Neuronal stem cell (in vitro differentiated cells): ENCODE data around the gene TEPSIN.

Experiments used
- DNase-seq: peaks from one replicate; pipeline ENCODE4 v3.0.0-alpha.2; 2013; ENCODE audit warnings: low spot score
- H2AFZ ChIP-seq: one replicate; pipeline ENCODE4 v1.6.1; 2013; ENCODE audit warnings: mild to moderate bottlenecking, low read length, inconsistent platforms
- H2AK5ac ChIP-seq: 2 replicates; pipeline ENCODE4 v1.6.1; 2013; ENCODE audit warnings: low read depth, mild to moderate bottlenecking, inconsistent platforms, low read length, moderate library complexity, mixed read lengths
- H2BK120ac ChIP-seq: 2 replicates; pipeline ENCODE4 v1.6.1; 2013; ENCODE audit warnings: low read depth, mild to moderate bottlenecking, inconsistent platforms, low read length, moderate library complexity, mixed read lengths
- H2BK12ac ChIP-seq: one replicate; pipeline ENCODE4 v1.6.1; 2013; ENCODE audit warnings: low read length, inconsistent platforms
- H2BK15ac ChIP-seq: 2 replicates; pipeline ENCODE4 v1.6.1; 2013; ENCODE audit warnings: mild to moderate bottlenecking, low read length, inconsistent platforms, mixed read lengths
- H2BK5ac ChIP-seq: one replicate; pipeline ENCODE4 v1.6.1; 2013; ENCODE audit warnings: inconsistent platforms, mild to moderate bottlenecking, low read length, moderate library complexity
- H3K14ac ChIP-seq: one replicate; pipeline ENCODE4 v1.6.1; 2013; ENCODE audit warnings: low read length, inconsistent platforms
- H3K18ac ChIP-seq: 2 replicates; pipeline ENCODE4 v1.6.1; 2013; ENCODE audit warnings: low read length, inconsistent platforms
- H3K23ac ChIP-seq: 2 replicates; pipeline ENCODE4 v1.6.1; 2013; ENCODE audit warnings: low read depth, mild to moderate bottlenecking, mixed read lengths, low read length, inconsistent platforms; ENCODE audit not compliant: poor library complexity
- H3K27ac ChIP-seq: replicated peaks from 3 replicates; pipeline ENCODE4 v1.5.1; 2013; ENCODE audit warnings: low read length, inconsistent platforms
- H3K27me3 ChIP-seq, 3 experiments: 2 replicates each; pipeline ENCODE4 v1.6.1; 2013; ENCODE audit warnings: low read length in 3 of 3, mild to moderate bottlenecking in 2 of 3, inconsistent platforms in 1 of 3, low read depth in 1 of 3, mixed read lengths in 1 of 3, moderate library complexity in 1 of 3; ENCODE audit not compliant: control insufficient read depth in 3 of 3, insufficient read depth in 3 of 3
- H3K36me3 ChIP-seq, 2 donors: replicated peaks in 1 of 2; 2 replicates each; pipeline ENCODE4 v1.6.1; 2013; ENCODE audit warnings: low read length in 2 of 2; ENCODE audit not compliant: control insufficient read depth in 2 of 2, insufficient read depth in 2 of 2
- H3K4ac ChIP-seq: 2 replicates; pipeline ENCODE4 v1.6.1; 2013; ENCODE audit warnings: inconsistent platforms, mild to moderate bottlenecking, low read length, moderate library complexity
- H3K4me1 ChIP-seq, 2 donors: 1 replicate in 1 of 2; 2 replicates in 1 of 2; pipeline ENCODE4 v1.6.1; 2013; ENCODE audit warnings: low read length in 2 of 2, low read depth in 1 of 2; ENCODE audit not compliant: control insufficient read depth in 2 of 2, insufficient read depth in 1 of 2
- H3K4me2 ChIP-seq: one replicate; pipeline ENCODE4 v1.6.1; 2013; ENCODE audit warnings: mild to moderate bottlenecking, low read length, inconsistent platforms; ENCODE audit not compliant: insufficient read depth, poor library complexity, severe bottlenecking
- H3K4me3 ChIP-seq, 2 donors: 2 replicates each; pipeline ENCODE4 v1.5.1; 2013; ENCODE audit warnings: low read length in 2 of 2, mild to moderate bottlenecking in 2 of 2, inconsistent platforms in 1 of 2, moderate library complexity in 1 of 2
- H3K79me1 ChIP-seq: one replicate; pipeline ENCODE4 v1.6.1; 2013; ENCODE audit warnings: low read depth, mild to moderate bottlenecking, inconsistent platforms, low read length, moderate library complexity
- H3K9ac ChIP-seq: one replicate; pipeline ENCODE4 v1.6.1; 2013; ENCODE audit warnings: mild to moderate bottlenecking, low read depth, low read length, inconsistent platforms; ENCODE audit not compliant: poor library complexity
- H3K9me3 ChIP-seq, 2 donors: replicated peaks in 1 of 2; 2 replicates each; pipeline versions ENCODE3 to v1.6.1; 2013; ENCODE audit warnings: low read length in 2 of 2, mild to moderate bottlenecking in 2 of 2, inconsistent platforms in 1 of 2, low read depth in 1 of 2, mixed read lengths in 1 of 2, moderate library complexity in 1 of 2; ENCODE audit not compliant: control insufficient read depth in 2 of 2, insufficient read depth in 1 of 2
- H4K8ac ChIP-seq: one replicate; pipeline ENCODE4 v1.6.1; 2013; ENCODE audit warnings: low read depth, mild to moderate bottlenecking, inconsistent platforms, low read length, moderate library complexity
- H4K91ac ChIP-seq: one replicate; pipeline ENCODE4 v1.6.1; 2013; ENCODE audit warnings: low read length, low read depth, mild to moderate bottlenecking, inconsistent platforms; ENCODE audit not compliant: poor library complexity
- WGBS, 2 donors: extraction: QIAGEN DNeasy Blood & Tissue Kit; methylation state at CpG; one replicate each; pipeline ENCODE4 v1.1.7; 2013; ENCODE audit warnings: missing lambda C conversion rate in 2 of 2, mixed read lengths in 1 of 2; ENCODE audit not compliant: insufficient read length in 2 of 2, insufficient replicate concordance in 1 of 2; ENCODE audit errors: extremely low coverage in 2 of 2; 5-methylcytosine and 5-hydroxymethylcytosine counted together

Gene TEPSIN

GRCh38 chr17:81235822-81236740, 2.8 kb downstream of the TEPSIN start:
- H3K9me3 ChIP-seq, result peaks cover 0 to 3% of the 10 kb centered on the region in 2 donors
- H3K4me1 ChIP-seq, result peaks cover 8 to 14% of the 10 kb centered on the region in 2 donors
- no peak overlapping the region for H2BK120ac ChIP-seq
- H2AFZ ChIP-seq, result no peak overlapping the region
- no peak overlapping the region for H4K8ac ChIP-seq
- H3K18ac ChIP-seq, result no peak overlapping the region
- no peaks in the 10 kb centered on the region for H3K27me3 ChIP-seq
- no peak overlapping the region for H2BK15ac ChIP-seq
- no CpG with 5 or more reads among the region's 32 CpGs for WGBS, 2 donors
- H2AK5ac ChIP-seq, result no peak overlapping the region
- DNase-seq, result no peak
- H2BK12ac ChIP-seq, result no peak overlapping the region
- H4K91ac ChIP-seq, result no peak overlapping the region
- H3K27ac ChIP-seq, result no peak overlapping the region
- H3K4me2 ChIP-seq, result no peak overlapping the region
- H3K14ac ChIP-seq, result no peak overlapping the region
- H2BK5ac ChIP-seq, result no peak overlapping the region
- H3K23ac ChIP-seq, result no peak overlapping the region
- H3K9ac ChIP-seq, result no peak overlapping the region
- peaks cover 7 to 11% of the 10 kb centered on the region in 2 donors for H3K36me3 ChIP-seq
- peak overlapping the region in 1 of 2 donors; percentile 6 for H3K4me3 ChIP-seq
- H3K79me1 ChIP-seq, result peaks cover 34% of the 10 kb centered on the region
- H3K4ac ChIP-seq, result no peak overlapping the region

- Histone ChIP-seq H3K4ac (no peak overlapping the region), H3K4me2 (no peak overlapping the region), H2BK12ac (no peak overlapping the region), H2AFZ (no peak overlapping the region), H3K27me3 (no peaks in the 10 kb centered on the region), H3K14ac (no peak overlapping the region), H2BK15ac (no peak overlapping the region), H4K91ac (no peak overlapping the region), H3K18ac (no peak overlapping the region), H3K23ac (no peak overlapping the region), H2AK5ac (no peak overlapping the region), H3K4me1 (peaks cover 7 to 8% of the 10 kb centered on the region in 2 donors), H3K9ac (no peak overlapping the region), H3K79me1 (peaks cover 33% of the 10 kb centered on the region), H3K27ac (no peak overlapping the region), H4K8ac (no peak overlapping the region), H2BK5ac (no peak overlapping the region), H3K36me3 (peaks cover 6 to 14% of the 10 kb centered on the region in 2 donors), H3K9me3 (peaks cover 0 to 5% of the 10 kb centered on the region in 2 donors), H2BK120ac (no peak overlapping the region), H3K4me3 (peak overlapping the region in 1 of 2 donors; percentile 59)
- DNase-seq, result no peak
- no CpG with 5 or more reads among the region's 26 CpGs for WGBS, 2 donors
These were observed 3.7 kb downstream of the TEPSIN start for GRCh38 chr17:81234940-81235821.

- H3K9me3 ChIP-seq, result peaks cover 0 to 5% of the 10 kb centered on the region in 2 donors
- H3K27me3 ChIP-seq, result no peaks in the 10 kb centered on the region
- peaks cover 11 to 21% of the 10 kb centered on the region in 2 donors for H3K36me3 ChIP-seq
- H3K4me1 ChIP-seq, result peaks cover 2 to 3% of the 10 kb centered on the region in 2 donors
- no peak overlapping the region for H2AFZ ChIP-seq
- WGBS, 2 donors, result no CpG with 5 or more reads among the region's 13 CpGs
- H4K91ac ChIP-seq, result no peak overlapping the region
- no peak overlapping the region for H2BK120ac ChIP-seq
- H2BK12ac ChIP-seq, result no peak overlapping the region
- no peak overlapping the region for H2BK15ac ChIP-seq
- H3K4ac ChIP-seq, result no peak overlapping the region
- H3K14ac ChIP-seq, result no peak overlapping the region
- DNase-seq, result no peak
- no peak overlapping the region for H3K4me3 ChIP-seq
- H3K4me2 ChIP-seq, result no peak overlapping the region
- H2AK5ac ChIP-seq, result no peak overlapping the region
- no peak overlapping the region for H3K27ac ChIP-seq
- no peak overlapping the region for H3K18ac ChIP-seq
- no peak overlapping the region for H3K23ac ChIP-seq
- no peak overlapping the region for H2BK5ac ChIP-seq
- no peak overlapping the region for H4K8ac ChIP-seq
- peak overlapping the region; percentile 44 for H3K9ac ChIP-seq
- peaks cover 27% of the 10 kb centered on the region for H3K79me1 ChIP-seq
These were observed 4.4 kb downstream of the TEPSIN start for GRCh38 chr17:81234506-81234855.
